B cell (primary cell): ENCODE data around the gene VCL. TPM values are rescaled to one million over a fixed set of nuclear protein-coding genes. Genes with fewer than 3 reads are reported as not detected.

ENCODE experiments used
- ATAC-seq: fragments of 200-7000 bp; cut with Tn5 transposase; one replicate; pipeline ENCODE4 v1.10.0; 2021; ENCODE audit warnings: low read depth, mild to moderate bottlenecking, moderate number of reproducible peaks, moderate library complexity
- CTCF ChIA-PET: fragments of 350-600 bp; sonication (Branson Sonifier 250); formaldehyde crosslinking; loops from one replicate; lab custom pipeline; 2021; ENCODE audit warnings: antibody characterized with exemption, inconsistent platforms; lab: Charles Lee
- POLR2A ChIA-PET: fragments of 350-600 bp; sonication (Branson Sonifier 250); formaldehyde crosslinking; loops from one replicate; lab custom pipeline; 2021; ENCODE audit warnings: antibody characterized with exemption; lab: Charles Lee
- DNase-seq: peaks from one replicate; pipeline ENCODE4 v3.0.0; 2013
- H2AFZ ChIP-seq: 2 replicates; pipeline ENCODE4 v1.6.1; 2012; ENCODE audit warnings: mild to moderate bottlenecking, low read depth, low read length; ENCODE audit not compliant: insufficient read depth, poor library complexity, severe bottlenecking
- H3K27ac ChIP-seq, 2 donors: 1 replicate in 1 of 2; 2 replicates in 1 of 2; pipeline ENCODE4 v1.5.1; 2012 to 2013; ENCODE audit warnings: low read length in 2 of 2, mild to moderate bottlenecking in 2 of 2, moderate library complexity in 1 of 2
- H3K27me3 ChIP-seq, 4 experiments: fragments of 200-600 bp in 1 of 4; sonication (generic) in 1 of 4; replicated peaks in 1 of 4; 1 replicate in 2 of 4; 2 replicates in 2 of 4; pipeline versions ENCODE4 v1.6.1 to v1.7.0; 2013 to 2016; ENCODE audit warnings: low read length in 3 of 4, mild to moderate bottlenecking in 2 of 4, mixed read lengths in 1 of 4, moderate library complexity in 1 of 4; ENCODE audit not compliant: insufficient read depth in 4 of 4, control insufficient read depth in 3 of 4; ENCODE audit errors: control extremely low read depth in 1 of 4
- H3K36me3 ChIP-seq, 2 experiments: replicated peaks in 1 of 2; 1 replicate in 1 of 2; 2 replicates in 1 of 2; pipeline versions ENCODE4 v1.6.1 to v1.7.1; 2013; ENCODE audit warnings: low read length in 1 of 2; ENCODE audit not compliant: insufficient read depth in 2 of 2, control insufficient read depth in 1 of 2; ENCODE audit errors: control extremely low read depth in 1 of 2, extremely low read depth in 1 of 2
- H3K4me1 ChIP-seq, 2 donors: fragments of 200-600 bp in 1 of 2; sonication (generic) in 1 of 2; 1 replicate in 1 of 2; 2 replicates in 1 of 2; pipeline versions ENCODE4 v1.5.1 to v1.6.1; 2013 to 2017; ENCODE audit warnings: low read length in 2 of 2; ENCODE audit not compliant: control insufficient read depth in 2 of 2, insufficient read depth in 2 of 2
- H3K4me2 ChIP-seq: replicated peaks from 2 replicates; pipeline ENCODE3; 2012; ENCODE audit warnings: mild to moderate bottlenecking, low read depth, low read length; ENCODE audit not compliant: poor library complexity, severe bottlenecking
- H3K4me3 ChIP-seq, 5 experiments: fragments of 200-600 bp in 1 of 5; sonication (generic) in 1 of 5; 1 replicate in 3 of 5; 2 replicates in 2 of 5; pipeline versions ENCODE4 v1.5.1 to v1.7.0; 2011 to 2016; ENCODE audit warnings: low read length in 4 of 5, mild to moderate bottlenecking in 4 of 5, low read depth in 2 of 5, control low read depth in 1 of 5, moderate library complexity in 1 of 5; ENCODE audit not compliant: insufficient read depth in 1 of 5; ENCODE audit errors: control extremely low read depth in 1 of 5, extremely low read depth in 1 of 5
- H3K79me2 ChIP-seq: fragments of 200-600 bp; sonication (generic); one replicate; pipeline ENCODE4 v1.6.0; 2016; ENCODE audit warnings: low read length; ENCODE audit not compliant: control insufficient read depth, insufficient read depth
- H3K9ac ChIP-seq: fragments of 200-600 bp; sonication (generic); 2 replicates; pipeline ENCODE4 v1.6.1; 2017; ENCODE audit warnings: mild to moderate bottlenecking, low read length, moderate library complexity
- H3K9me3 ChIP-seq, 3 donors: one replicate each; pipeline versions ENCODE4 v1.6.1 to v1.7.1; 2013; ENCODE audit warnings: low read length in 2 of 3; ENCODE audit not compliant: control insufficient read depth in 2 of 3, insufficient read depth in 1 of 3; ENCODE audit errors: control extremely low read depth in 1 of 3
- H4K20me1 ChIP-seq: 2 replicates; pipeline ENCODE4 v1.6.0; 2012; ENCODE audit warnings: mild to moderate bottlenecking, low read length; ENCODE audit not compliant: insufficient read depth, control insufficient read depth, poor library complexity, severe bottlenecking
- H3K27ac Mint-ChIP-seq: one replicate; pipeline ENCODE4 v1.8.0; 2021; ENCODE audit warnings: mixed read lengths
- H3K27me3 Mint-ChIP-seq: one replicate; pipeline ENCODE4 v1.8.0; 2021; ENCODE audit warnings: mixed read lengths
- H3K4me1 Mint-ChIP-seq: one replicate; pipeline ENCODE4 v1.8.0; 2021; ENCODE audit warnings: mixed read lengths
- H3K4me3 Mint-ChIP-seq: one replicate; pipeline ENCODE4 v1.8.0; 2021; ENCODE audit warnings: mixed read lengths
- H3K9me3 Mint-ChIP-seq: one replicate; pipeline ENCODE4 v1.8.0; 2022; ENCODE audit warnings: mixed read lengths; ENCODE audit not compliant: insufficient read depth
- CTCF ChIP-seq: fragments of 200-600 bp; IDR thresholded peaks from one replicate; pipeline ENCODE4 v1.8.0; 2022; ENCODE audit warnings: antibody characterized with exemption, mild to moderate bottlenecking
- EZH2 ChIP-seq: IDR thresholded peaks from 2 replicates; pipeline ENCODE4 v1.6.1; 2012; ENCODE audit warnings: borderline replicate concordance, low read depth, mild to moderate bottlenecking, moderate library complexity, low read length; ENCODE audit not compliant: insufficient read depth, poor library complexity, severe bottlenecking
- WGBS: methylation state at CpG from one replicate; pipeline ENCODE4 v1.1.5; 2013; ENCODE audit warnings: missing lambda C conversion rate; ENCODE audit not compliant: insufficient coverage; 5-methylcytosine and 5-hydroxymethylcytosine counted together
- intact Hi-C: fragments of 100-400 bp; cut with micrococcal nuclease; formaldehyde crosslinking; loops from one replicate; pipeline ENCODE4 v1.10.0; 2022
- polyA plus RNA-seq: library from polyadenylated mRNA; depleted of rRNA; stranded (reverse); fragments of >200 nt; gene quantifications from 2 replicates; pipeline ENCODE4 v1.2.3, GENCODE V29; 2012
- total RNA-seq, 2 donors: library from RNA; stranded (reverse); fragments of 120-200 nt in 1 of 2; gene quantifications; 1 replicate in 1 of 2; 2 replicates in 1 of 2; pipeline versions ENCODE4 v1.2.3 to v1.2.4, GENCODE V29; 2013 to 2022

VCL gene
- total and polyA plus RNA-seq, 2 donors (not counting 1 experiment from before 2014, with no cell fraction given): 13.1 to 29.8 TPM

GRCh38 chr10:74163319-74164068, 165.6 kb downstream of the VCL start:
- H3K9ac ChIP-seq: peak overlapping the region; percentile 50
- Mint-ChIP-seq H3K4me3 (peak overlapping the region; percentile 33), H3K27ac (peak overlapping the region; percentile 76), H3K9me3 (no peaks in the 10 kb centered on the region), H3K27me3 (no peaks in the 10 kb centered on the region), H3K4me1 (peaks cover 74% of the 10 kb centered on the region)
- TF ChIP-seq CTCF: no peak
- no peak for TF ChIP-seq EZH2
- ATAC-seq: no peak
- peak overlapping the region in 3 of 5 experiments; percentile 5 to 49 (median 17) for H3K4me3 ChIP-seq
- H3K4me2 ChIP-seq: peak overlapping the region; percentile 68
- peaks cover 87% of the 10 kb centered on the region for H3K79me2 ChIP-seq
- H3K27me3 ChIP-seq: no peaks in the 10 kb centered on the region
- H3K9me3 ChIP-seq: no peaks in the 10 kb centered on the region
- ChIA-PET POLR2A (no interaction called here), CTCF (interaction anchor here (0.7 kb wide), 1 partner anchor 679 kb away, joined by 3 read pairs; no protein-coding TSS in a partner anchor)
- peaks cover 66 to 73% of the 10 kb centered on the region in 2 donors for H3K4me1 ChIP-seq
- H3K27ac ChIP-seq: peak overlapping the region; percentile 23 to 80
- no peak for DNase-seq
- H4K20me1 ChIP-seq: no peaks in the 10 kb centered on the region
- peaks cover 0 to 3% of the 10 kb centered on the region in 2 experiments for H3K36me3 ChIP-seq
- intact Hi-C loops: no loop called here
- no CpG with 5 or more reads among the region's 3 CpGs for WGBS
- no peak overlapping the region for H2AFZ ChIP-seq
